ENCODE results near the gene FAM76B. TPM values are rescaled to one million over a fixed set of nuclear protein-coding genes. Genes with fewer than 3 reads are reported as not detected.

Gene FAM76B
- total and polyA plus RNA-seq, 2 of the 13 experiments (the other 11 are each of a cell fraction or from before 2014, with no cell fraction given), result 20.2 to 24.2 TPM

DNA sequence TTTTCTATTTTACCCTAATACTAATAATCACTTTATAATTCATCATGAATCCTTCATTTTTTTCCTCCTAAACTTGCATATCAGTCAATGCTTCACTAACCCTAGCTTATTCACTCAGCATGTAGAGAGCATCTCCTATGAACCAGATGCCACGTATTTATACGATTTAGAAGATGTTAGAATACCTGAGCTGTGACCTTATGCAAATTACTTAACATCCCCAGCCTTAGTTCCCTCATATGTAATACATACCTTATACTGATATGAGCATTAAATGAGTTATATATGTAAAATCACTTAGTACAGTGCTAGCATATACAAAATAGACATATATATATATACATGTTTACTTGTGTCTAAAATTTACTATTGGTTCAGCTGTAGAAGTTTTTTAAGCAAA, 9.0 kb downstream of the FAM76B start:
- Histone ChIP-seq H4K20me1 (ENCODE audit: insufficient read depth, low read length) (no peaks in the 10 kb centered on the region), H3K36me3 (replicated peaks in 1 of 2; ENCODE audit: control insufficient read depth in 1 of 2, insufficient read depth in 2 of 2, low read length in 2 of 2) (peaks cover 10 to 71% of the 10 kb centered on the region in 2 experiments), H3K27me3 (ENCODE audit: control insufficient read depth in 1 of 2, insufficient read depth in 2 of 2, low read length in 2 of 2) (no peaks in the 10 kb centered on the region), H3K4me2 (ENCODE audit: low read depth, low read length) (no peak overlapping the region), H3K4me3 (replicated peaks in 1 of 3; ENCODE audit: insufficient read depth in 1 of 3, low read depth in 2 of 3, low read length in 3 of 3) (no peak overlapping the region), H3K9ac (ENCODE audit: insufficient read depth, low read depth, low read length) (no peak overlapping the region), H2AFZ (ENCODE audit: low read length) (no peak overlapping the region), H3K79me2 (ENCODE audit: insufficient read depth, low read length) (no peaks in the 10 kb centered on the region), H3K27ac (ENCODE audit: extremely low read length, insufficient read depth, low read length) (no peak overlapping the region), H3K4me1 (ENCODE audit: insufficient read depth, low read length) (no peaks in the 10 kb centered on the region), H3K9me3 (ENCODE audit: low read length) (no peaks in the 10 kb centered on the region)
- TF ChIP-seq TCF12 (IDR thresholded peaks at IDR 0.05) (no peak), TCF12 (CRISPR knock-in tag; IDR thresholded peaks at IDR 0.05) (no peak)
- ChIA-PET POLR2A (interaction anchor here (1.7 kb wide), 1 partner anchor 9 kb away, joined by 5 read pairs; the partner anchor contains the start of gene FAM76B), CTCF (ENCODE audit: low intra/inter-chr PET ratio, low total read pairs) (no interaction called here)
- FAIRE-seq (no peak), DNase-seq (ENCODE audit: low spot score) (no peak), ATAC-seq (no peak)
- WGBS (ENCODE audit: low lambda C conversion rate), result 96% methylated on average over 2 of the region's 2 CpGs
- no TSS peak for BruUV-seq (replicated peaks)
- in situ Hi-C loops (cut with HindIII; ENCODE audit: extremely low pct_ligation_motif_present, low pct_unique_long_range_greater_than_20kb) (no loop called here), intact Hi-C loops (cut with micrococcal nuclease; ENCODE audit: unreplicated experiment) (no loop called here)

DNA sequence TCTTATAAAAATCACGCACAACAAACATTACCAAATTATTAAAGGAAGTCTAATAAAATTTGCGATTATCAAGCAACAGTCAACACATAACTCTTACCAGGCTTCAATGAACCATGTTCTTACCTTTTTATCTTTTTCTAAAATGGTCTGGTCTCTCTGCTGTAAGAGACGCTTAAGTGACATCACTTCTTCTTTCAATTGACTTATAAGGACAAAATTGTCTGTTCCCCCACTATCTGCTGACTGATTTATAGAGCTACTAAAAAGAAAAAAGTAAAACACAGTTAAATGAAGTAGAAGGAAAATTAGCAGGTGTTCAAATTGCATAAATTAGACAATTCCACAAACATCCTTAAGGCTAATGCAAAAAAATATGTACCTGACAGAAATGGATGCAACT, 10.9 kb downstream of the FAM76B start:
- Histone ChIP-seq H3K4me2 (ENCODE audit: low read depth, low read length) (no peak overlapping the region), H3K4me3 (replicated peaks in 1 of 3; ENCODE audit: insufficient read depth in 1 of 3, low read depth in 2 of 3, low read length in 3 of 3) (no peak overlapping the region), H3K79me2 (ENCODE audit: insufficient read depth, low read length) (no peaks in the 10 kb centered on the region), H3K9me3 (ENCODE audit: low read length) (no peaks in the 10 kb centered on the region), H3K36me3 (replicated peaks in 1 of 2; ENCODE audit: control insufficient read depth in 1 of 2, insufficient read depth in 2 of 2, low read length in 2 of 2) (peaks cover 8 to 79% of the 10 kb centered on the region in 2 experiments), H3K4me1 (ENCODE audit: insufficient read depth, low read length) (no peaks in the 10 kb centered on the region), H4K20me1 (ENCODE audit: insufficient read depth, low read length) (no peaks in the 10 kb centered on the region), H3K9ac (ENCODE audit: insufficient read depth, low read depth, low read length) (no peak overlapping the region), H2AFZ (ENCODE audit: low read length) (no peak overlapping the region), H3K27me3 (ENCODE audit: control insufficient read depth in 1 of 2, insufficient read depth in 2 of 2, low read length in 2 of 2) (no peaks in the 10 kb centered on the region), H3K27ac (ENCODE audit: extremely low read length, insufficient read depth, low read length) (no peak overlapping the region)
- ChIA-PET CTCF (ENCODE audit: low intra/inter-chr PET ratio, low total read pairs) (no interaction called here), POLR2A (interaction anchor here (1.7 kb wide), 1 partner anchor 11 kb away, joined by 5 read pairs; the partner anchor contains the start of gene FAM76B)
- DNase-seq (ENCODE audit: low spot score) (no peak), FAIRE-seq (no peak), ATAC-seq (no peak)
- WGBS (ENCODE audit: low lambda C conversion rate), result 96% methylated on average over 3 of the region's 3 CpGs
- in situ Hi-C loops (cut with HindIII; ENCODE audit: extremely low pct_ligation_motif_present, low pct_unique_long_range_greater_than_20kb) (no loop called here), intact Hi-C loops (cut with micrococcal nuclease; ENCODE audit: unreplicated experiment) (no loop called here)
- BruUV-seq (replicated peaks), result no TSS peak
- TF ChIP-seq RNF2 (conservative IDR thresholded peaks at IDR 0.05; ENCODE audit: low read depth), result no peak
- TF ChIP-seq ZNF282 (IDR thresholded peaks at IDR 0.05; ENCODE audit: partially characterized antibody), result no peak
- no peak for TF ChIP-seq ZNF607 (CRISPR knock-in tag; IDR thresholded peaks at IDR 0.05; ENCODE audit: borderline replicate concordance)
- TF ChIP-seq FOXK1 (CRISPR knock-in tag; IDR thresholded peaks at IDR 0.05; ENCODE audit: borderline replicate concordance, low read depth), result no peak
- TF ChIP-seq, protein P1, sequence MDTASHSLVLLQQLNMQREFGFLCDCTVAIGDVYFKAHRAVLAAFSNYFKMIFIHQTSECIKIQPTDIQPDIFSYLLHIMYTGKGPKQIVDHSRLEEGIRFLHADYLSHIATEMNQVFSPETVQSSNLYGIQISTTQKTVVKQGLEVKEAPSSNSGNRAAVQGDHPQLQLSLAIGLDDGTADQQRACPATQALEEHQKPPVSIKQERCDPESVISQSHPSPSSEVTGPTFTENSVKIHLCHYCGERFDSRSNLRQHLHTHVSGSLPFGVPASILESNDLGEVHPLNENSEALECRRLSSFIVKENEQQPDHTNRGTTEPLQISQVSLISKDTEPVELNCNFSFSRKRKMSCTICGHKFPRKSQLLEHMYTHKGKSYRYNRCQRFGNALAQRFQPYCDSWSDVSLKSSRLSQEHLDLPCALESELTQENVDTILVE (CRISPR knock-in tag; IDR thresholded peaks at IDR 0.05), result no peak
- TF ChIP-seq NR2F6 (IDR thresholded peaks at IDR 0.05), result no peak
- no peak for TF ChIP-seq NR2F6 (CRISPR knock-in tag; IDR thresholded peaks at IDR 0.05)
- no peak for TF ChIP-seq TARDBP (CRISPR knock-in tag; IDR thresholded peaks at IDR 0.05)
- TF ChIP-seq PITX1 (CRISPR knock-in tag; IDR thresholded peaks at IDR 0.05), result no peak
- TF ChIP-seq, protein P2, sequence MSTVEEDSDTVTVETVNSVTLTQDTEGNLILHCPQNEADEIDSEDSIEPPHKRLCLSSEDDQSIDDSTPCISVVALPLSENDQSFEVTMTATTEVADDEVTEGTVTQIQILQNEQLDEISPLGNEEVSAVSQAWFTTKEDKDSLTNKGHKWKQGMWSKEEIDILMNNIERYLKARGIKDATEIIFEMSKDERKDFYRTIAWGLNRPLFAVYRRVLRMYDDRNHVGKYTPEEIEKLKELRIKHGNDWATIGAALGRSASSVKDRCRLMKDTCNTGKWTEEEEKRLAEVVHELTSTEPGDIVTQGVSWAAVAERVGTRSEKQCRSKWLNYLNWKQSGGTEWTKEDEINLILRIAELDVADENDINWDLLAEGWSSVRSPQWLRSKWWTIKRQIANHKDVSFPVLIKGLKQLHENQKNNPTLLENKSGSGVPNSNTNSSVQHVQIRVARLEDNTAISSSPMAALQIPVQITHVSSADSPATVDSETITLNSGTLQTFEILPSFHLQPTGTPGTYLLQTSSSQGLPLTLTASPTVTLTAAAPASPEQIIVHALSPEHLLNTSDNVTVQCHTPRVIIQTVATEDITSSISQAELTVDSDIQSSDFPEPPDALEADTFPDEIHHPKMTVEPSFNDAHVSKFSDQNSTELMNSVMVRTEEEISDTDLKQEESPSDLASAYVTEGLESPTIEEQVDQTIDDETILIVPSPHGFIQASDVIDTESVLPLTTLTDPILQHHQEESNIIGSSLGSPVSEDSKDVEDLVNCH (CRISPR knock-in tag; IDR thresholded peaks at IDR 0.05), result no peak
- TF ChIP-seq, protein P3, sequence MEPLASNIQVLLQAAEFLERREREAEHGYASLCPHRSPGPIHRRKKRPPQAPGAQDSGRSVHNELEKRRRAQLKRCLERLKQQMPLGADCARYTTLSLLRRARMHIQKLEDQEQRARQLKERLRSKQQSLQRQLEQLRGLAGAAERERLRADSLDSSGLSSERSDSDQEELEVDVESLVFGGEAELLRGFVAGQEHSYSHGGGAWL (CRISPR knock-in tag; IDR thresholded peaks at IDR 0.05), result no peak
- no peak for TF ChIP-seq ZNF670 (CRISPR knock-in tag; IDR thresholded peaks at IDR 0.05; ENCODE audit: borderline replicate concordance)
